ENCODE results near the gene DNAI4. TPM values are rescaled to one million over a fixed set of nuclear protein-coding genes. Genes with fewer than 3 reads are reported as not detected.

The DNAI4 gene
- total and polyA plus RNA-seq, 2 of the 4 experiments (the other 2 are of a cell fraction), result 0.63 to 1.6 TPM

DNA sequence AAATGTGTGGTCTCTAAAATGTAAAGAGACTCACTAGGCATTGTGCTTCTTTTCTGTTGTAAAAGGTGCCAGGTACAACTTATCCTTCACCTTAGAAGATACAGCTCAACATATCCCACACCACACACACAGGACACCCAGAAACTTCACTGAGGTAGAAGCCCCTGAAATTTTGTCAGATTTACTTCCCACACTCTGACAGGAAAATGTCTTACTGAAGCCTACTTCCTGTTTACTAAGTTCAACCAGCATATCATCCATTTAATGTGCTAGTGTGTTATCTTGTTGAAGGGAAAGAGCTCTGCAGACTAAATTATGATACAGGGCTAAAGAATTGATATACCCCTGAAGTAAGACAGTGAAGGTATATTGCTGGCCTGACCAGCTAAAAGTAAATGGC is 83.7 kb downstream of the DNAI4 start:
- no peak overlapping the region for H2BK15ac ChIP-seq (ENCODE audit: low read depth, low read length)
- no peak overlapping the region for H4K5ac ChIP-seq (ENCODE audit: low read depth, low read length)
- no peak overlapping the region for H3K18ac ChIP-seq (ENCODE audit: low read depth, low read length)
- no peak overlapping the region for H3K4me3 ChIP-seq (ENCODE audit: insufficient read depth, low read depth, low read length)
- no peak overlapping the region for H2AK5ac ChIP-seq (ENCODE audit: low read depth, low read length)
- no peak overlapping the region for H3K9ac ChIP-seq (ENCODE audit: low read depth, low read length)
- dilution Hi-C loops (cut with HindIII; ENCODE audit: low sequenced_read_pairs, unreplicated experiment) (no loop called here), in situ Hi-C loops (cut with MboI; ENCODE audit: low sequenced_read_pairs) (no loop called here), intact Hi-C loops (cut with micrococcal nuclease) (no loop called here)
- H4K20me1 ChIP-seq (ENCODE audit: insufficient read depth, low read length), result no peaks in the 10 kb centered on the region
- POLR2A ChIA-PET (ENCODE audit: unreplicated experiment), result no interaction called here
- H3K4me2 ChIP-seq (ENCODE audit: low read depth, low read length), result no peak overlapping the region
- no peaks in the 10 kb centered on the region for H3K79me1 ChIP-seq (ENCODE audit: low read depth in 1 of 2, low read length in 2 of 2)
- no peak overlapping the region for H3K27ac ChIP-seq (ENCODE audit: insufficient read depth, low read length)
- H3K36me3 ChIP-seq (ENCODE audit: control insufficient read depth, insufficient read depth, low read length), result no peaks in the 10 kb centered on the region
- H3K27me3 ChIP-seq (ENCODE audit: control insufficient read depth, insufficient read depth, low read length), result no peaks in the 10 kb centered on the region
- ATAC-seq (ENCODE audit: low read depth) (no peak), DNase-seq (no peak)
- no peak overlapping the region for H3K4ac ChIP-seq (ENCODE audit: low read depth, low read length)
- no peak overlapping the region for H2BK20ac ChIP-seq (ENCODE audit: low read depth, low read length)
- no peaks in the 10 kb centered on the region for H3K4me1 ChIP-seq (ENCODE audit: control insufficient read depth, insufficient read depth, low read length)
- CTCF ChIA-PET, result no interaction called here
- H4K91ac ChIP-seq (ENCODE audit: insufficient read depth, low read depth, low read length), result no peak overlapping the region
- H2BK120ac ChIP-seq (ENCODE audit: low read depth, low read length), result no peak overlapping the region
- no peak overlapping the region for H2AK9ac ChIP-seq (replicated peaks; ENCODE audit: low read depth, low read length, poor library complexity)
- H3K23ac ChIP-seq (ENCODE audit: low read depth, low read length), result no peak overlapping the region
- H3K56ac ChIP-seq (ENCODE audit: extremely low read depth, insufficient read depth, low read length), result no peak overlapping the region
- H4K8ac ChIP-seq (ENCODE audit: low read depth in 2 of 2, low read length in 2 of 2), result no peak overlapping the region
- no peak overlapping the region for H2AFZ ChIP-seq (replicated peaks; ENCODE audit: low read length, poor library complexity)
- no peak overlapping the region for H2BK5ac ChIP-seq (ENCODE audit: low read depth, low read length, poor library complexity, severe bottlenecking)
- no peaks in the 10 kb centered on the region for H3K9me3 ChIP-seq (ENCODE audit: control insufficient read depth, insufficient read depth, low read length)
- no peak overlapping the region for H3K14ac ChIP-seq (replicated peaks; ENCODE audit: low read depth, low read length)
- no TSS peak for BruUV-seq (replicated peaks)
- TF ChIP-seq MAFK (IDR thresholded peaks at IDR 0.05; ENCODE audit: low read depth, low read length) (no peak), CEBPB (IDR thresholded peaks at IDR 0.05; ENCODE audit: low read depth, low read length) (no peak), SMC3 (IDR thresholded peaks at IDR 0.05; ENCODE audit: low read depth, low read length) (no peak), USF2 (IDR thresholded peaks at IDR 0.05; ENCODE audit: low read depth, low read length) (no peak), NFE2L2 (IDR thresholded peaks at IDR 0.05; ENCODE audit: low read depth, low read length) (no peak), RCOR1 (IDR thresholded peaks at IDR 0.05; ENCODE audit: insufficient replicate concordance, low read length) (no peak), POLR2A (IDR thresholded peaks at IDR 0.05; ENCODE audit: low read depth, low read length) (no peak)
- H3K9me1 ChIP-seq (ENCODE audit: insufficient read depth, low read length), result no peaks in the 10 kb centered on the region

Measured in IMR-90 (cell line).